IMR-90 (cell line): ENCODE measurements around the gene XPR1. TPM values are rescaled to one million over a fixed set of nuclear protein-coding genes. Genes with fewer than 3 reads are reported as not detected.

Experiments used
- microRNA-seq, 2 experiments: library from miRNA; stranded (forward) in 1 of 2; unstranded in 1 of 2; fragments of 10-50 nt in 1 of 2; fragments of <30 nt in 1 of 2; gene quantifications in 1 of 2; microRNA quantifications in 1 of 2; one replicate each; pipeline versions ENCODE3 to v1.1.0; 2013 to 2020; ENCODE audit not compliant: insufficient read depth in 1 of 2, insufficient read length in 1 of 2, unreplicated experiment in 1 of 2
- polyA plus RNA-seq, 3 experiments: library from polyadenylated mRNA; depleted of rRNA; stranded (reverse); fragments of >200 nt; gene quantifications; 2 replicates each; pipeline ENCODE4 v1.2.3, GENCODE V29; 2012; ENCODE audit warnings: low replicate concordance in 1 of 3
- small RNA-seq, 5 experiments: library from RNA; depleted of rRNA; stranded (forward); fragments of <200 nt; gene quantifications; one replicate each; pipeline ENCODE3, GENCODE V24; 2012
- total RNA-seq: library from RNA; depleted of rRNA; stranded (reverse); fragments of >200 nt; gene quantifications from 2 replicates; pipeline ENCODE4 v1.2.3, GENCODE V29; 2012; rRNA removed

Gene XPR1
- total and polyA plus RNA-seq, 2 of the 4 experiments (the other 2 are of a cell fraction), result 11.8 to 25.1 TPM

Small RNA genes lying within 50 kb of the gene (microRNA-seq; reads per million reads assigned to microRNA genes)
- not detected for gene RF00026 (ENCODE audit: insufficient read depth, insufficient read length)

Small RNA genes lying within 50 kb of the gene (small RNA-seq; reads per million reads assigned to genes)
- 0 reads per million in 5 experiments for gene RF00026

Other genes starting within 250 kb of the XPR1 start
- gene ACBD6, start 129.4 kb upstream of the XPR1 start, total RNA-seq, result 52.5 and 83.3 TPM in 2 replicates
- 54.4 and 59.1 TPM in 2 replicates for gene ACBD6, start 129.4 kb upstream of the XPR1 start, polyA plus RNA-seq (2012; rRNA removed)
- gene OVAAL, start 73.1 kb upstream of the XPR1 start, total RNA-seq, result not detected in 2 replicates
- not detected in 2 replicates for gene OVAAL, start 73.1 kb upstream of the XPR1 start, polyA plus RNA-seq (2012; rRNA removed)